Measurements from ENCODE around the gene ZNF277.

- TF ChIP-seq CTCF (IDR thresholded peaks at IDR 0.05) (no peak), POLR2A (IDR thresholded peaks at IDR 0.05) (no peak)
These were observed 48.9 kb downstream of the ZNF277 start for GRCh38 chr7:112255388-112255720.
